K562 (cell line): ENCODE data around the gene PEBP1. TPM values are rescaled to one million over a fixed set of nuclear protein-coding genes. Genes with fewer than 3 reads are reported as not detected.
A peak's percentile ranks its signal among the peaks of the same experiment; 100 is the strongest.

ENCODE experiments used
- ATF7 ChIP-seq: fragments of 450-650 bp; IDR thresholded peaks from 2 replicates; pipeline ENCODE4 v1.7.1; 2014; ENCODE audit warnings: mild to moderate bottlenecking, moderate library complexity
- CBFB ChIP-seq: sonication (generic); formaldehyde crosslinking; IDR thresholded peaks from 2 replicates; pipeline ENCODE4 v1.4.0; 2020; ENCODE audit warnings: mild to moderate bottlenecking, missing genetic modification reagents
- CCNT2 ChIP-seq: IDR thresholded peaks from 2 replicates; pipeline ENCODE4 v1.6.1; 2011; ENCODE audit warnings: borderline replicate concordance, low read depth, mild to moderate bottlenecking, moderate library complexity, mixed read lengths, low read length; ENCODE audit not compliant: insufficient read length; ENCODE audit errors: extremely low read depth
- CHD2 ChIP-seq: IDR thresholded peaks from 2 replicates; pipeline ENCODE4 v1.6.1; 2011; ENCODE audit warnings: low read depth, low read length
- CREB5 ChIP-seq: fragments of 250-450 bp; sonication (Bioruptor Pico); IDR thresholded peaks from 2 replicates; pipeline ENCODE4 v1.5.0; 2020; ENCODE audit warnings: mild to moderate bottlenecking
- EZH2 ChIP-seq: IDR thresholded peaks from 2 replicates; pipeline ENCODE4 v1.6.1; 2012; ENCODE audit warnings: low read depth, mild to moderate bottlenecking, inconsistent platforms, low read length, borderline replicate concordance
- FOS ChIP-seq: IDR thresholded peaks from 3 replicates; pipeline ENCODE4 v1.6.1; 2011; ENCODE audit not compliant: insufficient read length; ENCODE audit errors: extremely low read depth
- FUS ChIP-seq: fragments of 200-400 bp; formaldehyde crosslinking; optimal IDR thresholded peaks from 2 replicates; pipeline ENCODE3; 2017; ENCODE audit warnings: low read depth, low read length
- GTF2E2 ChIP-seq: fragments of 200-800 bp; sonication (Bioruptor generic); IDR thresholded peaks from 2 replicates; pipeline ENCODE4 v1.6.1; 2016; ENCODE audit warnings: missing genetic modification characterization, missing compliant biosample characterization
- HCFC1 ChIP-seq: IDR thresholded peaks from 2 replicates; pipeline ENCODE4 v1.6.1; 2012; ENCODE audit warnings: low read depth, low read length, improper control_type of control experiment
- HNRNPUL1 ChIP-seq: fragments of 200-400 bp; formaldehyde crosslinking; IDR thresholded peaks from 2 replicates; pipeline ENCODE4 v1.6.1; 2017; ENCODE audit warnings: low read length
- MCM5 ChIP-seq: fragments of 450-650 bp; IDR thresholded peaks from 2 replicates; pipeline ENCODE4 v1.6.1; 2016; ENCODE audit warnings: low read depth
- NFRKB ChIP-seq: fragments of 450-650 bp; IDR thresholded peaks from 2 replicates; pipeline ENCODE4 v1.6.1; 2016; ENCODE audit warnings: low read depth
- SAFB ChIP-seq: fragments of 200-400 bp; formaldehyde crosslinking; IDR thresholded peaks from 2 replicates; pipeline ENCODE4 v1.6.1; 2017; ENCODE audit warnings: low read depth, low read length, borderline replicate concordance
- SAP30 ChIP-seq: fragments of 200-600 bp; sonication (generic); IDR thresholded peaks from 2 replicates; pipeline ENCODE4 v1.6.1; 2012; ENCODE audit warnings: borderline replicate concordance, low read depth, mild to moderate bottlenecking, moderate library complexity, low read length, control low read depth, inconsistent platforms; ENCODE audit not compliant: insufficient read depth, poor library complexity, severe bottlenecking
- SRF ChIP-seq, 2 experiments: fragments of 250-450, 450-650 bp in 1 of 2; sonication (Bioruptor Pico) in 1 of 2; sonication (generic) in 1 of 2; formaldehyde crosslinking; IDR thresholded peaks; 2 replicates each; pipeline versions ENCODE4 v1.5.0 to v1.5.1; 2020 to 2022; ENCODE audit warnings: mild to moderate bottlenecking in 1 of 2, missing genetic modification reagents in 1 of 2
- TAF9B ChIP-seq: fragments of 450-650 bp; IDR thresholded peaks from 2 replicates; pipeline ENCODE4 v1.6.1; 2018; ENCODE audit warnings: mild to moderate bottlenecking; ENCODE audit not compliant: partially characterized antibody
- TRIM25 ChIP-seq: fragments of 450-650 bp; IDR thresholded peaks from 2 replicates; pipeline ENCODE4 v1.7.0; 2016; ENCODE audit warnings: borderline replicate concordance
- TSC22D4 ChIP-seq: fragments of 450-650 bp; IDR thresholded peaks from 2 replicates; pipeline ENCODE4 v1.6.1; 2016; ENCODE audit warnings: missing genetic modification characterization, missing biosample characterization, control low read depth
- ZBTB34 ChIP-seq: fragments of 250-450 bp; sonication (Bioruptor Pico); IDR thresholded peaks from 2 replicates; pipeline ENCODE4 v1.8.0; 2021; ENCODE audit warnings: mild to moderate bottlenecking, moderate library complexity
- ZNF24 ChIP-seq: fragments of 450-650 bp; IDR thresholded peaks from 2 replicates; pipeline ENCODE4 v1.6.1; 2016
- polyA plus RNA-seq, 8 experiments: library from polyadenylated mRNA; depleted of rRNA in 4 of 8; stranded (reverse) in 5 of 8; unstranded in 3 of 8; fragments of >200 nt; fragmentation: Nextera tagmentation in 2 of 8; fragmentation: Illumina TruSeq in 1 of 8; extraction: Ambion mirVana in 2 of 8; extraction: Trizol in 1 of 8; gene quantifications; 2 replicates each; pipeline versions ENCODE4 v1.2.1 to v1.2.3, GENCODE V29; 2011 to 2014; ENCODE audit warnings: inconsistent platforms in 1 of 8, missing spikeins in 1 of 8
- total RNA-seq, 7 experiments: library from RNA; depleted of rRNA in 6 of 7; stranded (reverse); fragments of >200 nt in 6 of 7; fragmentation: Illumina TruSeq in 2 of 7; extraction: Trizol in 2 of 7; gene quantifications; 2 replicates each; pipeline versions ENCODE4 v1.2.1 to v1.2.3, GENCODE V29; 2011 to 2021; ENCODE audit warnings: low replicate concordance in 1 of 7
- TF ChIP-seq, protein P1 (sequence below): fragments of 450-650 bp; IDR thresholded peaks from 2 replicates; pipeline ENCODE4 v1.6.1; 2014; ENCODE audit warnings: low read depth, mild to moderate bottlenecking, moderate library complexity, borderline replicate concordance

The PEBP1 gene
- total and polyA plus RNA-seq, 9 of the 15 experiments (the other 6 are each of a cell fraction or from before 2014, with no cell fraction given) = 77.3 to 207 (median 153) TPM

DNA sequence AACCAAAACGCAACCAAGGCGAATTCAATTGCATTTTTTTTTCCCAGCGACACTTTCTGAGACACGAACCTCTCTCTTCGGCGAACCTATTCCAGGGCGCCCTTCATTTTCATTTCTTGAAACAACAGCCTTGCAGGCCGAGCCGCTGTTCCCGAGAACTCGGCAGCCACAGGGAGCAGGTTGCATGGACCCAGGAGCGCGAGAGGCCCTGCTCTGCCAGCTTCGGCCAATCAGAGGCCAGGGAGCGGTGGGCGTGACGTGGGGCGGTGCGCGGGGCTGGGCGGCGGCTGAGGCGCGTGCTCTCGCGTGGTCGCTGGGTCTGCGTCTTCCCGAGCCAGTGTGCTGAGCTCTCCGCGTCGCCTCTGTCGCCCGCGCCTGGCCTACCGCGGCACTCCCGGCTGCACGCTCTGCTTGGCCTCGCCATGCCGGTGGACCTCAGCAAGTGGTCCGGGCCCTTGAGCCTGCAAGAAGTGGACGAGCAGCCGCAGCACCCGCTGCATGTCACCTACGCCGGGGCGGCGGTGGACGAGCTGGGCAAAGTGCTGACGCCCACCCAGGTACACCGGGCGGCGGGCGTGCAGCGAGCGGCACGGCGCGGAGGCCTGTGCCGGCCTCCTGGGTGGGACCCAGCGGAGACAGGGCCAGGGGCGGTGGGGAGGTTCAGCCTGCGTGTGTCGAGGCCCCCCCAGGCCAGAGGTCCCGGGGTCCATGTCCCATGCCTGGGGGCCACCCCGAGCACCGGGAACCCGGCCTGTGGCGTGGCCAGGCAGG lies at the start of gene PEBP1 (continued):
- TF ChIP-seq, protein P1, sequence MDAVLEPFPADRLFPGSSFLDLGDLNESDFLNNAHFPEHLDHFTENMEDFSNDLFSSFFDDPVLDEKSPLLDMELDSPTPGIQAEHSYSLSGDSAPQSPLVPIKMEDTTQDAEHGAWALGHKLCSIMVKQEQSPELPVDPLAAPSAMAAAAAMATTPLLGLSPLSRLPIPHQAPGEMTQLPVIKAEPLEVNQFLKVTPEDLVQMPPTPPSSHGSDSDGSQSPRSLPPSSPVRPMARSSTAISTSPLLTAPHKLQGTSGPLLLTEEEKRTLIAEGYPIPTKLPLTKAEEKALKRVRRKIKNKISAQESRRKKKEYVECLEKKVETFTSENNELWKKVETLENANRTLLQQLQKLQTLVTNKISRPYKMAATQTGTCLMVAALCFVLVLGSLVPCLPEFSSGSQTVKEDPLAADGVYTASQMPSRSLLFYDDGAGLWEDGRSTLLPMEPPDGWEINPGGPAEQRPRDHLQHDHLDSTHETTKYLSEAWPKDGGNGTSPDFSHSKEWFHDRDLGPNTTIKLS = peak; percentile 52; the same call in 1 of the 2 replicates
- peak in 1 of 2 experiments; percentile 31; a peak in 1 of 4 replicates for TF ChIP-seq SRF (CRISPR knock-in tag; IDR thresholded peaks at IDR 0.05)
- TF ChIP-seq FOS = peak; percentile 18
- no peak for TF ChIP-seq NFRKB
- TF ChIP-seq TAF9B = peak; percentile 23
- TF ChIP-seq SAFB = peak; percentile 91
- no peak for TF ChIP-seq TSC22D4 (tag)
- TF ChIP-seq EZH2 = no peak
- no peak for TF ChIP-seq TRIM25
- TF ChIP-seq FUS = peak; percentile 28
- no peak for TF ChIP-seq HNRNPUL1
- peak; percentile 85; the same call in 1 of the 2 replicates for TF ChIP-seq CBFB
- TF ChIP-seq ZBTB34 (CRISPR knock-in tag) = no peak
- no peak for TF ChIP-seq MCM5
- peak; percentile 33; the same call in 1 of the 2 replicates for TF ChIP-seq GTF2E2
- TF ChIP-seq ZNF24 = 0 out of 2 replicates have a peak, but pooled peaks have one; percentile 8
- peak; percentile 82 for TF ChIP-seq SAP30
- TF ChIP-seq ATF7 = peak; percentile 72
- no peak for TF ChIP-seq CREB5 (CRISPR knock-in tag)
- no peak for TF ChIP-seq HCFC1
- peak; percentile 75 for TF ChIP-seq CCNT2
- TF ChIP-seq CHD2 = peak; percentile 94
